Breast epithelium (tissue), 4 donors: Measurements from ENCODE around the gene CBX7. TPM values are rescaled to one million over a fixed set of nuclear protein-coding genes. Genes with fewer than 3 reads are reported as not detected.

Experiments
- DNase-seq, 2 donors: peaks; one replicate each; pipeline ENCODE4 v3.0.0-alpha.2; 2019; ENCODE audit warnings: low spot score in 2 of 2
- H3K27ac ChIP-seq, 2 donors: fragments of 200-600 bp; sonication (generic) in 1 of 2; one replicate each; pipeline ENCODE4 v1.5.1; 2016 to 2019; ENCODE audit warnings: mild to moderate bottlenecking in 1 of 2
- H3K27me3 ChIP-seq, 2 donors: fragments of 200-600 bp; sonication (generic) in 1 of 2; one replicate each; pipeline versions ENCODE4 v1.5.1 to v1.6.0; 2017 to 2019; ENCODE audit warnings: control low read depth in 1 of 2, mild to moderate bottlenecking in 1 of 2
- H3K36me3 ChIP-seq: fragments of 200-600 bp; one replicate; pipeline ENCODE4 v1.5.1; 2019
- H3K4me1 ChIP-seq, 2 donors: fragments of 200-600 bp; sonication (generic); one replicate each; pipeline ENCODE4 v1.5.1; 2016 to 2019; ENCODE audit warnings: control low read depth in 1 of 2
- H3K4me3 ChIP-seq, 3 donors: fragments of 200-600 bp; sonication (generic); 1 replicate in 2 of 3; 2 replicates in 1 of 3; pipeline ENCODE4 v1.5.1; 2016 to 2019; ENCODE audit warnings: mild to moderate bottlenecking in 3 of 3, moderate library complexity in 2 of 3
- H3K9me3 ChIP-seq, 2 donors: fragments of 200-600 bp; sonication (generic) in 1 of 2; one replicate each; pipeline ENCODE4 v1.5.1; 2016 to 2019; ENCODE audit warnings: control low read depth in 1 of 2
- POLR2A ChIP-seq: fragments of 450-650 bp; IDR thresholded peaks from one replicate; pipeline ENCODE4 v1.6.1; 2016; ENCODE audit warnings: antibody characterized with exemption, mild to moderate bottlenecking, moderate library complexity
- POLR2AphosphoS5 ChIP-seq, 3 donors: sonication (generic); formaldehyde crosslinking; IDR thresholded peaks; one replicate each; pipeline ENCODE4 v1.6.1; 2017; ENCODE audit warnings: antibody characterized with exemption in 3 of 3
- intact Hi-C: fragments of 100-400 bp; cut with DNase I; formaldehyde crosslinking; loops from one replicate; pipeline ENCODE4 v1.15.1; 2023; ENCODE audit warnings: low total_unique reads
- total RNA-seq, 3 donors: library from RNA; depleted of rRNA; stranded (reverse); fragments of >200 nt; gene quantifications; one replicate each; pipeline ENCODE4 v1.1.0, GENCODE V29; 2016
- TF ChIP-seq, protein P1 (sequence below), 3 donors: fragments of 450-650 bp; IDR thresholded peaks; one replicate each; pipeline ENCODE4 v1.5.1; 2016 to 2017; ENCODE audit warnings: antibody characterized with exemption in 3 of 3, mild to moderate bottlenecking in 3 of 3, moderate library complexity in 3 of 3

The CBX7 gene
- total RNA-seq, 3 donors from 2014 or later, result 57.1 to 71.9 (median 71.1) TPM

DNA sequence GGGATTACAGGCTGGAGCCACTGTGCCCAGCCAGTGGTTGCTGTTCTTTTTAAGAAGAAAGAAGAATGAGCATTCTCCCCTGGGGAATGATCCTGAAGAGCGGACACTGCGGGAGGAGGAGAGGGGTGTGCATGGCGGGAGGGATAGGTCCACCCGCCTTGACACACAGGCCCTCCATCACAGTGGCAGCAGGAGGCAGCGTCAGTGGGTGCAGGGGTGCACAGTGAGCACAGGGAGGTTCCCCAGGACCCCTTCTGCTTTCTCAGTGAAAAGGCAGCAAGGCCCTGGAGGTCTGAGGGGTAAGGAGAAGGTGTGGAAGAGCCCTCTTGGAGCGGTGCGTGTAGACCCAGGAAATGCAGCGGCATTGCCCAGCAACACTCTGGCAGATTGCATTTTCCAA, 28.9 kb upstream of the CBX7 start:
- no peak for DNase-seq
- H3K36me3 ChIP-seq, result no peaks in the 10 kb centered on the region
- TF ChIP-seq, protein P1, sequence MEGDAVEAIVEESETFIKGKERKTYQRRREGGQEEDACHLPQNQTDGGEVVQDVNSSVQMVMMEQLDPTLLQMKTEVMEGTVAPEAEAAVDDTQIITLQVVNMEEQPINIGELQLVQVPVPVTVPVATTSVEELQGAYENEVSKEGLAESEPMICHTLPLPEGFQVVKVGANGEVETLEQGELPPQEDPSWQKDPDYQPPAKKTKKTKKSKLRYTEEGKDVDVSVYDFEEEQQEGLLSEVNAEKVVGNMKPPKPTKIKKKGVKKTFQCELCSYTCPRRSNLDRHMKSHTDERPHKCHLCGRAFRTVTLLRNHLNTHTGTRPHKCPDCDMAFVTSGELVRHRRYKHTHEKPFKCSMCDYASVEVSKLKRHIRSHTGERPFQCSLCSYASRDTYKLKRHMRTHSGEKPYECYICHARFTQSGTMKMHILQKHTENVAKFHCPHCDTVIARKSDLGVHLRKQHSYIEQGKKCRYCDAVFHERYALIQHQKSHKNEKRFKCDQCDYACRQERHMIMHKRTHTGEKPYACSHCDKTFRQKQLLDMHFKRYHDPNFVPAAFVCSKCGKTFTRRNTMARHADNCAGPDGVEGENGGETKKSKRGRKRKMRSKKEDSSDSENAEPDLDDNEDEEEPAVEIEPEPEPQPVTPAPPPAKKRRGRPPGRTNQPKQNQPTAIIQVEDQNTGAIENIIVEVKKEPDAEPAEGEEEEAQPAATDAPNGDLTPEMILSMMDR (IDR thresholded peaks at IDR 0.05), result no peak
- TF ChIP-seq POLR2A, result no peak
- TF ChIP-seq POLR2AphosphoS5 (IDR thresholded peaks at IDR 0.05), result no peak
- H3K27ac ChIP-seq, result no peak overlapping the region
- intact Hi-C loops, result no loop called here
- no peak overlapping the region for H3K4me3 ChIP-seq
- H3K4me1 ChIP-seq, result peaks cover 7 to 8% of the 10 kb centered on the region in 2 donors
- no peaks in the 10 kb centered on the region for H3K9me3 ChIP-seq
- H3K27me3 ChIP-seq, result no peaks in the 10 kb centered on the region

DNA sequence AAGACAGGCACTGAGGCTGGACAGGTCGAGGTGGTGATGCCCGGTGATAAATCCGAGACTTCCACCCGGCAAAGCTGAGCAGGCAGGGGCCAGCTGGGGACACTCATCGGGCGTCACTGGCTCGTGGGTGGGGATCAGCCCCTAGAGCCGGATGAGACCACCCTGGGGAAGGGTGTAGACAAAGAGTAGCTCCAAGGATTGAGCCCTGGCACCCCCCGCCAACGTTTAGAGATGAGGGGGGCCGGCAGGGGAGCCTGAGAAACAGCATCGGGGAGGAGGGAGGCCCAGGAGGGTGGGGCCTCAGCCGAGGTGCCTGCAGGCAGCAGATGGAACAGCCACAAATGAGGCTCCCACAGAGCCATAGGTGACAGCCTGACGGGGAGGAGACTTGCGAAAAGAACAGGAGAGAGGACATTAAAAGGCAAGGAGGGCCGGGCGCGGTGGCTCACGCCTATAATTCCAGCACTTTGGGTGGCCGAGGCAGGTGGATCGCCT, 27.4 kb upstream of the CBX7 start:
- intact Hi-C loops, result loop anchor here (2.0 kb wide), 1 partner anchor 55 kb away; no protein-coding TSS in a partner anchor
- no peak for TF ChIP-seq POLR2A
- no peak for TF ChIP-seq POLR2AphosphoS5 (IDR thresholded peaks at IDR 0.05)
- TF ChIP-seq, protein P1 (IDR thresholded peaks at IDR 0.05), result no peak
- H3K27me3 ChIP-seq, result no peaks in the 10 kb centered on the region
- H3K27ac ChIP-seq, result no peak overlapping the region
- H3K4me1 ChIP-seq, result peaks cover 18 to 21% of the 10 kb centered on the region in 2 donors
- no peaks in the 10 kb centered on the region for H3K36me3 ChIP-seq
- H3K4me3 ChIP-seq, result no peak overlapping the region
- DNase-seq, result no peak
- no peaks in the 10 kb centered on the region for H3K9me3 ChIP-seq

DNA sequence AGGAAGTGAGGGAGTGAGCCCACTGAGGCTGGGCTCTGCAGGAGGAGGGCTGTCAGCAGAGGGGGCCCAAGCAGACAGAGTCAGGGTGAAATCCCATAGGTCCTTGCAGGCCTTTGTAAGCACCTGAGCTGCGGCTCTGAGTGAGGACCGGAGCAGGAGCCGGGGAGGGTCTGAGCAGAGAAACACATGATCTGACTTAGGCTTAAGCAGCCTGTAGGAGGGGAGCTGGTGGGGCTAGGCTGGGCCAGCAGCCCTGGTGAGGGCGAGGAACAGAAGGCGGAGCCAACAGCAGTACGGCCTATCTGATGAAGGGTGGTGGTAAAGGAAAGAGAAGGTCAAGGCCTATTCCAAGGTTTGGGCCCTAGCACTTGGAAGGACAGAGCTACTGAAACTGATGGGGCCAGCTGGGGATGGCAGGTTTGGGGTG, 26.9 kb upstream of the CBX7 start:
- Histone ChIP-seq H3K4me1 (peaks cover 22 to 26% of the 10 kb centered on the region in 2 donors), H3K27me3 (no peaks in the 10 kb centered on the region), H3K4me3 (no peak overlapping the region), H3K36me3 (no peaks in the 10 kb centered on the region), H3K27ac (no peak overlapping the region), H3K9me3 (no peaks in the 10 kb centered on the region)
- no peak for DNase-seq
- TF ChIP-seq, protein P1 (IDR thresholded peaks at IDR 0.05), result no peak
- TF ChIP-seq POLR2A, result no peak
- no peak for TF ChIP-seq POLR2AphosphoS5 (IDR thresholded peaks at IDR 0.05)
- intact Hi-C loops, result loop anchor here (2.0 kb wide), 1 partner anchor 55 kb away; no protein-coding TSS in a partner anchor

DNA sequence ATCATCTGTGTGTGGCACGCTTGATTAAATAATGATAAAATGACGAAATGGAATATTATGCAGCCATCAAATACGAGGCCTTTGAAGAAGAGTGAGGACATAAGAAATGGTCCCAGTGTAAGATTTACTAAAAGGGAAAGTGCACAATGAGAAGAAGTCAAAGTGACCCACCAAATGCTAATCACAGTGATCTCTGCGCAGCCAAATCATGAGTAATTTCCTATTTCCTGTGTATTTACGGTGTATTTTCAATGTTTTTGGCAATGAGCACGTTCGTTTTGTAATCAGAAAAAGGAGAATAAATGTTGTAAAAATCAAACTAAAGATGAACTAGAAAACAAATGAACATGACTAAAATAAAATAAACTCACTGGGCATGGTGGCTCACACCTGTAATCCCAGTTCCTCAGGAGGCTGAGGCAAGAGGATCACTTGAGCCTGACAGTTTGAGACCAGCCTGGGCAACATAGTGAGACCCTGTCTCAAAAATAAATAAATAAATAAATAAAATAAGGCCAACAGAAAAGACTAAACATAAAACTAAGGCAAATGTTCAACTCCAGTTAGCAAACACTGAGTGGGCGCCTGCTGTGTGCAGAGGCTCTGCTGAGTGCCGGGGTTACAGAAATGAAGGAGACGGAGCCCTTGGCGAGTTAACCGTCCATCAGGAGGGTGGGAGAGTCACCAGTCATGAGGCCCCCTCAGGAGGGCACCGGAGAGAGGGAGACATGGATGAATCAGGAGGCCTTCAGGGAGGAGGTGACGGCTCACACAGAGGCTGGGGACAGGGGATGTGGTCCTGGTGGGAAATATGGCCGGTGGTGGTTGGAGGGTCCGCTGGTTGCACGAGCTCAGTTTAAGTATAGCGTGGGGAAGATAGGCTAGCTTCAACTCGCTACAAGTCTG, 26.0 kb upstream of the CBX7 start:
- TF ChIP-seq, protein P1 (IDR thresholded peaks at IDR 0.05), result no peak
- TF ChIP-seq POLR2A (no peak), POLR2AphosphoS5 (IDR thresholded peaks at IDR 0.05) (no peak)
- intact Hi-C loops, result loop anchor here (2.0 kb wide), 1 partner anchor 56 kb away; no protein-coding TSS in a partner anchor
- Histone ChIP-seq H3K4me1 (peaks cover 24 to 29% of the 10 kb centered on the region in 2 donors), H3K4me3 (no peak overlapping the region), H3K27me3 (no peaks in the 10 kb centered on the region), H3K27ac (peak overlapping the region; percentile 88 to 89), H3K9me3 (no peaks in the 10 kb centered on the region), H3K36me3 (no peaks in the 10 kb centered on the region)
- DNase-seq, result peak in 1 of 2 donors; percentile 11

DNA sequence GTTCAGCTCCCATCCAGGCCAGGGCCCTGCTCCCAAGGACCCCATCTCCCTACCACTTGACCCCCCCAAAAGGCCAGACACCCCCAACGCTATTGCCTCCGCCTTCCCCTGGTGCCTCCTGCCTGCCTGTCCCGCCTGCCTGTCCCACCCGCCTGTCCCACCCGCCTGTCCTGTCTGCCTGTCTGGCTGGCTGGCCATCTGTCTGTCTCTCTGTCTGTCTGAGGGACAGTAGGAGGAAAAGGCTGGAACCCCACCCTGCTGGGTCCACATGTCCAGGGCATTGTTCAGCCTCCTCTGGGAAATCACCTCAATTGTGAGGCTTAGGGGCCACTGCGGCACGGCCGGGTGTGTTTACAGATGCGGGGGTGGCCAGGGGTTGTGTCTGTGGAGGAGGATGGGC, 25.3 kb upstream of the CBX7 start:
- Histone ChIP-seq H3K36me3 (no peaks in the 10 kb centered on the region), H3K4me3 (no peak overlapping the region), H3K27ac (peak overlapping the region; percentile 88 to 89), H3K9me3 (no peaks in the 10 kb centered on the region), H3K27me3 (no peaks in the 10 kb centered on the region), H3K4me1 (peaks cover 24 to 29% of the 10 kb centered on the region in 2 donors)
- TF ChIP-seq POLR2A (no peak), POLR2AphosphoS5 (IDR thresholded peaks at IDR 0.05) (no peak)
- TF ChIP-seq, protein P1 (IDR thresholded peaks at IDR 0.05), result no peak
- intact Hi-C loops, result loop anchor here (2.0 kb wide), 1 partner anchor 57 kb away; no protein-coding TSS in a partner anchor
- DNase-seq, result peak in 1 of 2 donors; percentile 17
